Measurements from ENCODE around the gene IL4. TPM values are rescaled to one million over a fixed set of nuclear protein-coding genes. Genes with fewer than 3 reads are reported as not detected.

IL4 gene
- total and polyA plus RNA-seq, 2 of the 13 experiments (the other 11 are each of a cell fraction or from before 2014, with no cell fraction given): not detected

DNA sequence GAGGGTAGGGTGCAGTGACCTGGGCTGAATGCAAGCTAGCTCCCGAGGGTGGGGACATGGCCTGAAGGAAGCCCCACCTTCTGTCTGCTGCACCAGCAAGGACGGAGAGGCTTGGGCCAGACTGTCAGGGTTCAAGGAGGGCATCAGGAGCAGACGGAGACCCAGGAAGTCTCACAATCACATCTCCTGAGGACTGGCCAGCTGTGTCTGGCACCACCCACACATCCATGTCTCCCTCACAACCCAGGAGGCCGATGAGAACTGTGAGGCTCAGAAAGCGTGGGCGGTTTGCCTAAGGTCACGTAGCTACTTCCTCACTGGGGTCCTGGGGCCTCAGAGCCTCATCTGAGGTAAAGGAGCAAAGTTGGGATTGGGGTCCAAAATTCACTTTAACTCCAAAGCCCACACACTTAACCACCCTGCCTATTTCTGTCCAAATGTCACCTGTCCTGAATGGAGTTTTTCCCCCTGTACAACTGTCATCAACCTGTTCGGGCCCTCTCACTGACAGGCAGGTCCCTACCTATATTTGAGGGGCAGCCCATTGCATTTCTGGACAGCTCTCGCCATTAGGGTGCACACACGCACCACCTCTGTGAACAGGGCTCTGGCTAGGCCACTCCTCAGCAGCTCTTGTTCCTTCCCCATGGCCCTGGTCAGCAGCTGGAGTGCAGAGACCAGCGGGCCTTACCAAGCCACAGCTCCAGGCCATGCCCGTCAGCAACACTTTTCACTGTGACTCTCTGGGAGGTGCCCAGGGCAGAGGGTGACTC lies 12.4 kb upstream of the IL4 start (continued):
- TF ChIP-seq BHLHE40 (IDR thresholded peaks at IDR 0.05; ENCODE audit: low read length) (no peak), ATRX (CRISPR knock-in tag; IDR thresholded peaks at IDR 0.05; ENCODE audit: borderline replicate concordance) (no peak), ZNF598 (CRISPR knock-in tag; IDR thresholded peaks at IDR 0.05; ENCODE audit: borderline replicate concordance) (no peak), ZNF605 (CRISPR knock-in tag; IDR thresholded peaks at IDR 0.05) (no peak), NFE2 (CRISPR knock-in tag; IDR thresholded peaks at IDR 0.05) (no peak), ZNF772 (CRISPR knock-in tag; IDR thresholded peaks at IDR 0.05) (peak; percentile 28; the same call in 1 of the 2 replicates), ZNF232 (CRISPR knock-in tag; IDR thresholded peaks at IDR 0.05; ENCODE audit: borderline replicate concordance) (no peak), ZNF263 (CRISPR knock-in tag; IDR thresholded peaks at IDR 0.05) (no peak), EED (CRISPR knock-in tag; IDR thresholded peaks at IDR 0.05) (0 out of 2 replicates have a peak, but pooled peaks have one; percentile 15), ZNF546 (CRISPR knock-in tag; conservative IDR thresholded peaks at IDR 0.05) (no peak), CTCF (CRISPR knock-in tag; IDR thresholded peaks at IDR 0.05) (peak; percentile 66), ZNF256 (CRISPR knock-in tag; conservative IDR thresholded peaks at IDR 0.05) (no peak), FOXM1 (CRISPR knock-in tag; IDR thresholded peaks at IDR 0.05) (no peak), ZNF790 (CRISPR knock-in tag; IDR thresholded peaks at IDR 0.05; ENCODE audit: borderline replicate concordance) (no peak), ZNF646 (CRISPR knock-in tag; IDR thresholded peaks at IDR 0.05) (no peak), MIER2 (CRISPR knock-in tag; IDR thresholded peaks at IDR 0.05) (no peak), SCMH1 (CRISPR knock-in tag; IDR thresholded peaks at IDR 0.05; ENCODE audit: borderline replicate concordance) (no peak)
- TF ChIP-seq, protein P1, sequence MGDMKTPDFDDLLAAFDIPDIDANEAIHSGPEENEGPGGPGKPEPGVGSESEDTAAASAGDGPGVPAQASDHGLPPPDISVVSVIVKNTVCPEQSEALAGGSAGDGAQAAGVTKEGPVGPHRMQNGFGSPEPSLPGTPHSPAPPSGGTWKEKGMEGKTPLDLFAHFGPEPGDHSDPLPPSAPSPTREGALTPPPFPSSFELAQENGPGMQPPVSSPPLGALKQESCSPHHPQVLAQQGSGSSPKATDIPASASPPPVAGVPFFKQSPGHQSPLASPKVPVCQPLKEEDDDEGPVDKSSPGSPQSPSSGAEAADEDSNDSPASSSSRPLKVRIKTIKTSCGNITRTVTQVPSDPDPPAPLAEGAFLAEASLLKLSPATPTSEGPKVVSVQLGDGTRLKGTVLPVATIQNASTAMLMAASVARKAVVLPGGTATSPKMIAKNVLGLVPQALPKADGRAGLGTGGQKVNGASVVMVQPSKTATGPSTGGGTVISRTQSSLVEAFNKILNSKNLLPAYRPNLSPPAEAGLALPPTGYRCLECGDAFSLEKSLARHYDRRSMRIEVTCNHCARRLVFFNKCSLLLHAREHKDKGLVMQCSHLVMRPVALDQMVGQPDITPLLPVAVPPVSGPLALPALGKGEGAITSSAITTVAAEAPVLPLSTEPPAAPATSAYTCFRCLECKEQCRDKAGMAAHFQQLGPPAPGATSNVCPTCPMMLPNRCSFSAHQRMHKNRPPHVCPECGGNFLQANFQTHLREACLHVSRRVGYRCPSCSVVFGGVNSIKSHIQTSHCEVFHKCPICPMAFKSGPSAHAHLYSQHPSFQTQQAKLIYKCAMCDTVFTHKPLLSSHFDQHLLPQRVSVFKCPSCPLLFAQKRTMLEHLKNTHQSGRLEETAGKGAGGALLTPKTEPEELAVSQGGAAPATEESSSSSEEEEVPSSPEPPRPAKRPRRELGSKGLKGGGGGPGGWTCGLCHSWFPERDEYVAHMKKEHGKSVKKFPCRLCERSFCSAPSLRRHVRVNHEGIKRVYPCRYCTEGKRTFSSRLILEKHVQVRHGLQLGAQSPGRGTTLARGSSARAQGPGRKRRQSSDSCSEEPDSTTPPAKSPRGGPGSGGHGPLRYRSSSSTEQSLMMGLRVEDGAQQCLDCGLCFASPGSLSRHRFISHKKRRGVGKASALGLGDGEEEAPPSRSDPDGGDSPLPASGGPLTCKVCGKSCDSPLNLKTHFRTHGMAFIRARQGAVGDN (CRISPR knock-in tag; IDR thresholded peaks at IDR 0.05): peak; percentile 65

Measured in HepG2 (cell line).